HG03571 (cell line): ENCODE results near the gene ARHGAP25.

Experiments
- ATAC-seq: cut with Tn5 transposase; IDR thresholded peaks from one replicate; pipeline ENCODE4 v1.9.1; 2021; ENCODE audit not compliant: unreplicated experiment

ARHGAP25 gene

DNA sequence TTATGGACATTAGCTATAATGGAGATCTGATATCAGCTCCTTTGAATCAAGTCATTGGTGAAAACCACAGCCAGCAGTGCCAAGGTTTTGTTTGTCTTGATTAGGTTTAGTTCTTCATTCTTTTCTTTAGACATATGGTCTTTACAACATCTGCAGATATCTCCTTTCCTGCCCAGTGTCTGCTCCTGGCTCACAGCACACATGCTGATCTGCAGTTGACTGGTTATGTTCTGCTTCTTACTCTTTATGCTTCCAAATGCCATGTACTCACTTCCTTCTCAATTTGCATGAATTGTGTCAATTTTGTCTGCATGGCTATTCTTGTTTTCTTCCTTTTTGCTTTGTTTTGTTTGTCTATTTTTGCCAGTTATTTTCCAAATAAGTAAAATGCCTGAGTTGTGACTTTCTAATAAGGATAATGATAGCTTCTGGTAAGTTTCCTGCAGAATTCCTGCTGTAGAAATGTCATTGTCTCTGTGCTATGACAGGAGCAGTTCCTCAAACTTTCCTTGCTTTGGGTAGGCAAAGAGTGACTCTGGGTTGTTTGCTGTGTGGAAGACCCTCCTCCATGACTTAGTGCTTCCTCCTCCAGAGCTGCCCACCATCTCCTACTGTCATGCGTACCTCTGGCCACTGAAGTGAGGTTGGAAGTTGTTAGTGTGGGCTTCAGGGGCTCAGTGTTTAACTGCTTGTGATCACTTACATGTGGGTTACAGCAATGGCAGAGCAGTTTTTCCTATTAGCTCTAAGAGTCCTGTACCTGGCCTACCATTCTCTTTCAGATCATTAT, 8.2 kb downstream of the ARHGAP25 start:
- no peak for ATAC-seq

DNA sequence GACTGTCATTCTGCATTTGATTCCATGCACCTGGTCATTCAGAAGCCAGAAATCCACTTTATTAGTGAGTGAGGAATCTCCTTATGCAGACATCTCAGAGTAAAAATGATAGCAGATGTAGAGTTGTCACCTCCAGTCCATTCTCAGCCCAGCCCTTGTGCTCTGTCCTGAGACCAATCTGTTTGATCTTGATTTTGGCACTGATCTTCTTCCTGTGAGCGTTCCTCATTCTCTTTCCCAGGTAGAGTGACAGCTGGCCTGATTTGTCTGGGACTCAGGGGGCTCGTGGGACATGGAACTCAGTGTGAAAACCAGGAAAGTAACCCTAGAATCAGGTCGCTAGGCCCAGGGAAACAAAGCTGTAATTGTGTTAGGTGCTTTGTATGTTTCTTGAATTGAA, 8.9 kb downstream of the ARHGAP25 start:
- no peak for ATAC-seq

- ATAC-seq, result no peak
Observed at GRCh38 chr2:68744366-68744912, 9.8 kb downstream of the ARHGAP25 start.

- no peak for ATAC-seq
Observed at GRCh38 chr2:68745006-68745405, 10.4 kb downstream of the ARHGAP25 start.

DNA sequence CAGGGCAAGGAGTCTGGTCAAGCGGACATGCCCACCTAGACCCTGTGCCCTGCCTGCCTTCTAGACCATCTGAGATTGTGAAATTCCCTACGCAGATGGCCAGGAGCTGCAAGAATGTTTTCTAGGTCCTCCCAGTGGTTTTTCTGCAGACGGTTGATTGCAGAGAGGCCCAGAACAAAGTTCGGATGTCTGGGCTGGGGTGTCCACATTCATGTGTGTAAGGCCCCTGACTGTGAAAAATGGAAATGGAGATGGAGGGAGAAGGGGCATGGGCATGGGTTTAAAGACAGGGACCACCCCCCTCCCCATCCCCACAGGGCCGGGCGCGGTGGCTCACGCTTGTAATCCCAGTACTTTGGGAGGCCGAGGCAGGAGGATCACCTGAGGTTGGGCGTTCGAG, 11.8 kb downstream of the ARHGAP25 start:
- ATAC-seq, result no peak

- no peak for ATAC-seq
Observed at GRCh38 chr2:68747413-68747812, 12.8 kb downstream of the ARHGAP25 start.

- ATAC-seq, result no peak
Observed at GRCh38 chr2:68747900-68748299, 13.3 kb downstream of the ARHGAP25 start.

DNA sequence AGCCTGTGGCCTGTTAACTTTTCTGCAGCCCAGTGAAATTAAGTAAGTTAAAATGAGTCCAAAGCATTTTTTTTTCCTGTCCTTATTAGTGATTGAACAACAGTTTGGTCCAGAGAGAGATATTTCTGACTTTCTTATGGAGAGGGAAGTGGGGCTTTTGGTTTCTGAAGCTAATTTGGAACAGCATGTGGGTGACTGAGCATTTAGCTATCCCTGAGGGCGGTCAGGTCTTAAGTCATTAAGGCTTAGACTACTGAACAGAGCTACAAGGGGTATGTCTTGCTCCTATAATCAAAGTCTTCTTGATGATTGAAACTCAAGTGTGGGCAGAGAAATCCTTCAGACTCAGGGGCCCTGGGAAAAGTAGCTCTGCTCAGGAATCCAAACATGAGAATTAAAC, 14.0 kb downstream of the ARHGAP25 start:
- no peak for ATAC-seq

- no peak for ATAC-seq
Observed at GRCh38 chr2:68749345-68749744, 14.7 kb downstream of the ARHGAP25 start.

DNA sequence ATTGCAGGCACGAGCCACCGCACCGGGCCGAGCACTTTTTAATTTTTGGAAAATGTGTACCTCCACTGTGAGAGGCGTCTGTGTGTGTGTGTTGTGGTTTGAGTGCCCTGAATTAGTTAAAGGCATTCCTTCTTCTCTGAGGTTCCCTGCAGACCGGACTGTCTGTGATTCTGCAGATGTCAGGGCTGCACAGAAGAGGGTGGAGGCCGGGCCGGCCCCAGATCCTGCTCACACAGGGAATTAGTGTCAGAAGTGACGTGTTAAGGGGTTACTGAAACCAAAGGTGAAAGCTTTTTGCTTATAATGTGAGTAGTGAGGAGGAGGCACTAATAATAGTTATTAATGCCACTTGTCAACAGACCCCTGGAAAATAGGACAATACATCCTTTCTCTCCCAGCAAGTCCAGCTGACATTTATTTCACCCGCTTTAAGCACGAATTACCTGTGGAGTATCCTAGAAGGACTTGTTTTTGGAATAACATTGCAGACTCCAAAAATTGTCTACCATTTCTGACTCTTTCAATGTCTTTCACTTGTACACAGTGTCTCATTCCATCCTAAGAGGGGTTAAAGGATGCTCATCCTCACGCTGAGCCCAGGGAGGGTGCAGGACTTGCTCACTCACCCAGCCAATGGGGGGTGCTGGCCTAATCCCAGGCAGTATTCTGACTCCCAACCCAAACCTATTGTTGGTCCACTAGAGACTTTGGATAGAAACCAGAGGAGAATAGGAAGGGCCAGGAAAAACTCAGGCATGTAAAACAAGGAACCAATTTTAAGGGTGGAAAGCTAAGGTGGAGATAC, 16.2 kb downstream of the ARHGAP25 start:
- ATAC-seq, result no peak

DNA sequence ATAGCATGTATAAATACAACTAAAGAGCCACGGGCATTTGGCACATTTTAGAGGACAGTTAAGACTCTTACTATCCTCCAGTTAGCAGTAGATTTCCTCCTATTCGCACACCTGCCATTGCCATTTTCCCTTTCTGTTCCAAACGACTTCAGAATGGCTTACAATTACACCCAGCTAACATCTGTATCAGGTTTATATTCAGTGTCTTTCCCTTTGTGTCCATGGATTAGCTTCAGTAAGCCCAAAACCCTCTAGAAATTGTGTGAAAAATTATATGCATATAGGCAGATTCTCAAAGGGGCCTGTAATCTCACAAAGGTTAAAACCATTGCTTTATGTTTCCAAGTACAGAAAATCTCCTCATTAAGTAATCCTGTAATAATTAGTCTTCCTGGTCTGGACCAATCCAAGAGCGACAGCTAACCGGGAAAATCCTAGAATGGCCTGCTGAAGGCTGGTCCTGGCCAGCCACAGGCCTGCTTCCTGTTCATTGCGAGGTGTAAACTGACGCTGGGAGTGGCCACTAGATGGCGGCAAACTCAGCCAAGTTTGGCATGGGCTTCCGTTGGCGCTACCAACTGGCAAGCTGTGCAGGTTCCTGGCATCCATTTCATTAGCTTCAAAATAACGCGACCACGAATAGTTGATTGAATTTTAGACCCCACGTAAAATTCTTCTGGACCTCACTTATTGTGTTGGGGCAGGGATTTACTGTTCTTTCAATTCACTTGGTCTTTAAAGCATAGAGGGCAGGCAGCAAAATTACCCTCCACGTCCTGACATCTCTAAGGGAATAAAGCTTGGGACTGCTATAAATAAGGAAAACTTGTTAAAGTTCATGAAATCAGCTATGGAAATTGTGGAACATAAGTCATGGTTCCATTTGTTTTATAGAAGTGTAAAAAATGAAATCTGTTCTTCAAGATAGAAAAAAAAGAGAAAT, 17.1 kb downstream of the ARHGAP25 start:
- peak; percentile 89 for ATAC-seq

DNA sequence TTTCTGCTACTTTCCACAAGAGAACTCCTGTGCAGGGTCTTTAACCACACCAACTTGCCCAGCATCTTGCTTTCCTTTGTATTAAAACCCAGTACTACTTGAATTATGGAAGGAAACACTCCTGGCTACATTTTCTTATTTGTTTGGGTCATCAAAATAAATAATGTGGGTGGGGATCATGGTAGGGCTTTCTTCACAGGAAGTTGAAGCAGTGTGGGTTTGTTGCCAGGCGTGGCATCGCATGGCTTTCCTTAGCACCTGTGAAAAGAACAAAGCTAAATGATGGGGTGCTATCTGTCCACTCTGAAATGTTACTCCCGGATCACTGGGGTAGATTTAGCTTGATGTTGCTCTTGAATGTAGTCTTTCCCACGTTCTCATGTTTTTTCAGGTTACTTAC, 18.7 kb downstream of the ARHGAP25 start:
- ATAC-seq, result no peak

GRCh38 chr2:68755071-68755470, 20.5 kb downstream of the ARHGAP25 start:
- no peak for ATAC-seq

DNA sequence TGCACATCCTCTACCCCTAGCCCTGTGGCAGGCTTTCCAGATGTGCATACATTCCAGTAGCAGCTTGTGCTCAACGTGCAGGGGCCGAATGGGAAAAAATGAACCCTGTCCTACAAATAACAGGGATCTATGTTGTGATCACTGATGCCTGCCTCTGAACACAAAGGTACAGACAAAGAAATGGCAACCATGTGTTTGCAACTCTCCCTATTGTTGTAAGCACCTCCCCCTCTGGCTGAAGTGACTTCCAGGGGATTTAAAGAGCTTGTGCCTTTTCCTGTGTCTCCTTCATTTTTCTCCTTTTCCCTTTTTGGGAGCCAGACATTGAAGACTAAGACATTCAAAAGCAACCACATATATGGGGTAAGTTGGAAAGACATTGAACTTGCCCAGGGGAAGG, 21.6 kb downstream of the ARHGAP25 start:
- ATAC-seq, result no peak

GRCh38 chr2:68757081-68757480, 22.5 kb downstream of the ARHGAP25 start:
- ATAC-seq, result no peak

GRCh38 chr2:68762100-68762499, 27.5 kb downstream of the ARHGAP25 start:
- ATAC-seq, result no peak

DNA sequence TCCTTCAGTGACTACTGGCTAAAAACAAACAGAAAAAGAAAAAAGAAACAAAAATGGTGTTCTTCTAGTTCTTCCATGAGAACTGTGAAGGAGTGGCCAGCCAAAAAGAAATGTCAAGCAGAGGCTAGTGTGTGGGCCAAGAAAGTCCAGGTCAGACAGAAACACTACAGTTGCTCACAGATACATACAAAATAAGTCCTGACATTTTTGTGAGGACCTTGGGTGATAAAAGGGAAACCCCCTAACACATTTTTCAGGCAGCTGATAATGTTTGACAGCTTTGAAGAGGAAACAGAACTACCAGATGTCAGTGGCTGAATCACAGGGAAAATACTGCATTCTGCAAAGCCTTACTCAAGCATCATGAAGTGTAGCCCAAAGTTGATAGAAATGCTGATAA, 28.1 kb downstream of the ARHGAP25 start:
- no peak for ATAC-seq

GRCh38 chr2:68764041-68764805, 29.6 kb downstream of the ARHGAP25 start:
- ATAC-seq, result no peak

DNA sequence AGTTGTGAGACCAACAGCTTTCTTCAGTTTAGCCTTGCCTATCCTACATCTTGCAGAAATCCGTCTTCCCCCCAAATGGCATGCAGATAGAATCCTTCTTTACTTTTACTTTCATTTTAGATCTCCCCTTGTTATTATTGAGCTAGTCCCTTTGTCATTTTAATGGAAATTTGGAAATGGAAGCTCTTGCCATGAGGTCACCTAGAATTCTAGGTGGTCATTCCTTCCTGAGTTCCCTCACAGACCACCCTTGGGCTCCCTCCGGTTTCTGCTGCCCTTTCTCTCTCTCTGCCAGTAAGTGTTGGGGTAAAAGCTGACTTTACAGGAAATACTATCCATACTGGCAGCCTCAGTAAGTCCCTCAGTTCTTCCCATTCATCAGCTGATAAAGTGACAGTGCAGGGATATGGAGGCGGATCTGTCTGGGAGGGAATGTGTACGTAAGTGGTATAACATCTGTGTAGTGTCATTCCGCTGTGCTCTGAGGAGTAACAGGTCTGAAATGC, 30.2 kb downstream of the ARHGAP25 start:
- ATAC-seq, result no peak
